Loucy (cell line): Measurements from ENCODE around the gene NXPE4.
"Not testable (repeated sequence)": the region's sequence is repeated elsewhere in the genome, so short reads cannot be mapped to it uniquely, and the experiment has no call there.

Experiments
- CTCF ChIP-seq: fragments of 200-600 bp; sonication (generic); conservative IDR thresholded peaks from 2 replicates; pipeline ENCODE4 v1.5.1; 2014; ENCODE audit warnings: mild to moderate bottlenecking, antibody characterized with exemption, low read length
- EZH2phosphoT487 ChIP-seq: fragments of 200-600 bp; IDR thresholded peaks from 2 replicates; pipeline ENCODE4 v1.6.1; 2018; ENCODE audit warnings: antibody characterized with exemption, mild to moderate bottlenecking, moderate library complexity, borderline replicate concordance

- TF ChIP-seq CTCF, EZH2phosphoT487: not testable (repeated sequence)
Measured at GRCh38 chr11:114608605-114609004, 13.0 kb upstream of the NXPE4 start.
